HG03039 (cell line): ENCODE results near the gene SLC25A41.

Source experiments
- ATAC-seq: cut with Tn5 transposase; IDR thresholded peaks from one replicate; pipeline ENCODE4 v1.9.1; 2021; ENCODE audit warnings: mild to moderate bottlenecking, moderate library complexity; ENCODE audit not compliant: unreplicated experiment

The SLC25A41 gene

DNA sequence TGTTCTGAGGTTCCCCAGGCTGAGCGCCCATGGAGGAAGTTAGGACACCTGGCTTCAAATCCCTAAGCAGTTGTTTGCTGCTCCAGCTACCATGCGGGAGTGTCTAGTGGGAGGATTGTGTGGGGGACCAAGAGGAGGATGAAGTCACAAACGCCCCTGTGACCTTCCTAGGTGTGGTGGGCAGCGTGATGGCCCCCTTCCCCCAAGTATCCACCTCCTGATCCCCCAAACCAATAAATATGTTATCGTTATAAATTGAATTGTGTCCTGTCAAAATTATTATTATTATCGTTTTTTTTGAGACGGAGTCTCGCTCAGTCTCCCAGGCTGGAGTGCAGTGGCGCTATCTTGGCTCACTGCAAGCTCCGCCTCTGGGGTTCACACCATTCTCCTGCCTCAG lies at the start of gene SLC25A41:
SLC25A41 (minus strand) TSS at position 101 of the 400 bp plus-strand sequence; CDS start at position 31, 70 bp downstream.
- no peak for ATAC-seq

DNA sequence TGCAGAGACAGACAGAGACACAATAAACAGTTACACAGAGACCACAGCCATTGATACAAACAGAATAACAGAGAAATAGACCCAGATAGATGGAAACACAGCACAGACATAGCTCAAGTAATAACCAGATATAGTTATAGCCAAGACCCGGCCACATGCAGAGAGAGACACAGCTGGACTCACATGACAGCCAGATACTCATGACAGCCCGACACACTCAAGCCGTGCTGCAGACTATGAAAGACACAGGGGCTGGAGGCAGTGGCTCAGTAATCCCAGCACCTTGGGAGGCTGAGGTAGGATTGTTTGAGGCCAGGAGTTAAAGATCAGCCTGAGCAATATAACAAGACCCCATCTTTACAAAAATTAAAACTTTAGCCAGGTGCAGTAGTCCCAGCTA lies 49.7 kb upstream of the SLC25A41 start:
- no peak for ATAC-seq

DNA sequence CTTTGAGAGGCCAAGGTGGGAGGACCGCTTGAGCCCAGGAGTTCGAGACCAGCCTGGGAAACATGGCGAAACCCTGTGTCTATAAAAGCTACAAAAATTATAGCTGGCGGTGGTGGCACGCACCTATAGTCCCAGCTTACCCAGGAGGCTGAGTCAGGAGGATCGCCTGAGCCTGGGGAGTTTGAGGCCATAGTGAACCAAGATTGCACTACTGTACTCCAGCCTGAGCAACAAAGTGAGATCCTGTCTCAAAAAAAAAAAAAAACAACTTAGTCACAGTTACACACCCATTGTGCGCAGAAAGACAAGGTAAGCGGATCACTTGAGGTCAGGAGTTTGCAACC lies 48.8 kb upstream of the SLC25A41 start:
- ATAC-seq, result no peak

DNA sequence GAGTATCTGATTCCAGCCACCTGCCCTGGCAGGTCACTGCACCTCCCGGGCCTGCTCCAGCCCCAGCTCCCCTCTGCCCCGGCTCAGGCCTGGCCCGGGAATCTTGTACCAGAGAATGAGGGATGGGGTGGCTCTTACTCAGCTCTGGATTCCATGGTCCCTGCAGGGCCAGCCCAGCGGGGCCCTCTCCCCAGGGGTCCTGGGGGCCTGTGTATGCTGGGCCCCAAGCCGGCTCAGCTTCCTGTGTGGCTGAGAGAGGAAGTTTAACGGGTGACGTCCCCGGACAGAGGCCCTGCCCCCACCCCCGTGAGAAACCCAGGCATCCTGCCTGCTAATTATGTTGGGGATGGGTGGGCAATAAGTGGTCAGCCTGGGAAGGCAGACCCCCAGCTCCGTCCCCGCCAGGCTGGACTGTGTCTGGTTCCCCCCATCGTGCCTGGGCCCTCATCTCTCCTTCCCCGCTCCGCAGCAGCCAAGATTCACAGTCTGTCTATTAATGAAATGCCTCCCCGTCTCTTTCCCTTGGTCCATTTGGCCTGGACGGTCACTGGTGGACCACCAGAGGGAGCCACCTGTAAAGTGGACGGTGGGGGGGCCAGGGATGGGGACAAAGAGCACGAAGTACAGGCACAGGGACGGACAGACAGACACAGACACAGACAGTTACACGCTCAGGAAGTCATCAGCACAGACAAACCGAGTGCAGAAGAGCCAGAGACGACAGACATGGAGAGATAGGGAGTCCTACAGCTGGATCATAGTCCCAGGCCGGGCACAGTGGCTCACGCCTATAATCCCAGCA lies 48.2 kb upstream of the SLC25A41 start, which contains the start of gene DENND1C:
DENND1C (minus strand) TSS at position 247 of the 802 bp plus-strand sequence; CDS start at position 155, 92 bp downstream.
- ATAC-seq, result no peak

DNA sequence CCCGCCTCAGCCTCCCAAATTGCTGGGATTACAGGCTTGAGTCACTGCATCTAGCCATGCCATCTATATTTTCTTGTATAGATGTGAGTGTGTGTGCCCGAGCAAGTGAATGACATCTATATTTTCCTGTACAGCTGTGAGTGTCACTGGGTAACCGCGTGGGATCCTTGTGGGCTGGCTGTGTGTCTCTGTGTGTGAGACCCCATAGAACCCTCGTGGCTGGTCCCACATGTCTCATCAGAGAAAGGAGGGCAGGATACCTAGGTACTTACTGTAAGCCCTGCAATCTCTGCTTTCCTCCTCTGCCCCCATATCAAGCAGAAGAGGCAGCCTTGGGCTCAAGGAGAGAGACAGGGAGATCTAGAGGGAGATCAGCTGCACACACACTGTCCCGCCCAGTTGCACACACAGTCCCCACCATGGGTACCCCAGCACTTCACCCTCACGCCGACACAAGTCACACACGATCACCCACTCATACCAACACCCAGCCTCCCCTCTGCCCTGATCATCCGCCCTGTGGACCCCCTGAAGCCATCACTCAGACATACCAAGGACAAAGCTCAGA lies 47.4 kb upstream of the SLC25A41 start:
- ATAC-seq, result no peak

DNA sequence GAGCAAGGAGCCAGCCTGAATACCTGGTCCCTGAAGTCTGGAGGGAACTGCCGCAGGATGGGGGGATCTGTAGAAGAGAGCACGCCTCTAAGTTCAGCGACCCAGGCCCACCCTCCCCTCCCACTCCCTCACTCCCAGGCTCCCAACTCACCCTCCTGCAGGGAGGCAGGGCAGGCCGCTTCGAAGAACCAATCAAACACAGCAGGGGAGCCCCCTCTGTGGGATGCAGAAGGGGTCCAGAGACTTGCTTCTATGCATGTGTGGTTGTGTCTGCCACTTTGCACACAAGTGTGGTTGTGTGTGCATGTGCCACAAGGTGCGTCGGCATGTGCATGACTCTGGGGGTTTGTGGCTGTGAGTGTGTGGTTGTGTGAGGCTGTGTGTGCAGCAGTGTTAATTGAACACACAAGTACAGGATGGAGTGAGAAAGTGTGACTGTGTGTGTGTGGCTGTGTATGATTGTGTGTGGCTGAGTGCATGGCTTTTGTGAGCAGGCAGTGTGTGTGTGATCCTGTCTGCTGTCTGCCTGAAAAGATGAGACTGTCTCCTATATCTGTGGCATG lies 46.4 kb upstream of the SLC25A41 start:
- ATAC-seq, result no peak

DNA sequence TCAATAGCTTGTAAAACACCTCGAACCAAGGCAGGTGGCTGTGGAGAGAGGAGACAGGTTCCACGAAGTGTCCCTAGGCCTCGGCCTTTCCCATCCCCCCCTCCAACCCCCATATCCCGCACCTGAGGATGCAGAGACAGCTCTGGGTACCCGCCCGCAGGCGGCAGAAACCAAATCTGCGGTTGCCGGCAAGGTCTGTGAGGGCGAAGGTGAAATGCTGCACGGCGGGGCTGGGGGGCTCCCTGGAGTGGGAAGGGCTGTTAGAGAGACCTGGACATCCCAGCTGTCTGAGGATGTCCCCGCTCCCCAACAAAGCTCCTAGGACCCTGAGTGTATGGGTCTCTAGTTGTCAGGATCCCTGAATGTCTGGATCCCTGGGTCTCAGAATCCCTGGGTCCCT lies 45.3 kb upstream of the SLC25A41 start:
- no peak for ATAC-seq

DNA sequence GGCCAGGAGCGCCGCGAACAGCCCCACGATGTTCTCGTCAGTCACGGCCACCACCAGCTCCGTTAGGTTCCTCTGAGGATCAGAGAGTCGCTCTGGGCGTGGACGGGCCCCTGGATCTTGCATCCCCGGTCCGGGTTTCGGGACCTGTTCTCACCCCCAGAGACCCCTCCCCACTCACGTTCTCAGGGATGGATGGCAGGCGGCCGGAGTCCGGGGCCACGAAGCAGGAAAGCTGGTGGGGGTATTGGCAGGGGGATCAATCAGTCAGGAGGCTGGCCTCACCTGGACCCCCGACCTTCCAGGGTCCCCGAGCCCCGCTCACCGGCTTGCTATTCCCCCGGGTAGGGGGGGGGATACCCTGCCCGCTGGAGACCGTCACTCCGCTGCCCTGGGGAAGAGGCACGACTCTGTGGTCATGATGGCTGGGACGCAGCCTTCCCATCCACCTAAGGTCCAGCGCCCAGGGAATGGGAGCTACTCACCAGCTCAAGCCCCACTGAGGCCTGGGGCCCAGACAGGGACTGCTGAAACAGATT lies 43.4 kb upstream of the SLC25A41 start:
- no peak for ATAC-seq

DNA sequence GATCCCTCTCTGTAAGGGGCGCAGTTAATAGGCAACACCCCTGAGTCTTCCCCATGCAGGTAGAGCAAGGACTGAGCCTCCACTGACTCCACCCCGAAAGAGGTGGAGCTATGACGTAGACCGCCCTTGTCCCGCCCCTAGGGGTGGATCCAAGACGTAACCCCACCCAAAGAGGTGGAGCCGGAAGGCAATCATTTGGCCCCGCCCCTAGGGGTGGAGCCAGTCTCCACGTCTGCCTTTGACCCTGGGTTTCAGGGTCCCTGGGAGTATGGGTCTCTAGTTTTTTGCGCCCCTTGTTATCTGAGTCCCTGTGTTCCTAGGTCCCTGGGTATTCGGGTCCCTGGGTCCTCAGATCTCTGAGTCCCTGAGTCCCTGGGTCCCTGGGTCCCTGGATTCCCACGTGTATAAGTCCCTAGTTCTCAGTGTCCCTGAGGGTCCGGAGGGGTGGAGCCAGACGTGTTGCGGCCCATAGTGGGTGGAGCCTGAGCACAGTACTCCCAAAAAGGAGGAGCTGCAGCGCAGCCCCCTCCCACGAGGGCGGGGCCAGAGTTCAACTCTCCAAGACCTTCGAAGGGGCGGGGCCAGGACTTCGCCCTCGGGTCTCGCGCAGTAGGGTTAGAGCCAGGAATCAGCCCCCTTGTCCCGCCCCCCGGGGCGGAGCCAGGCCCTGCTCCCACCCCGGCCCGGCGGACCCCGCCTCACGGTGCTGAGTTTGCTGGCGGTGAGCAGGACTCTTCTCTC lies 42.8 kb upstream of the SLC25A41 start:
- ATAC-seq, result no peak

DNA sequence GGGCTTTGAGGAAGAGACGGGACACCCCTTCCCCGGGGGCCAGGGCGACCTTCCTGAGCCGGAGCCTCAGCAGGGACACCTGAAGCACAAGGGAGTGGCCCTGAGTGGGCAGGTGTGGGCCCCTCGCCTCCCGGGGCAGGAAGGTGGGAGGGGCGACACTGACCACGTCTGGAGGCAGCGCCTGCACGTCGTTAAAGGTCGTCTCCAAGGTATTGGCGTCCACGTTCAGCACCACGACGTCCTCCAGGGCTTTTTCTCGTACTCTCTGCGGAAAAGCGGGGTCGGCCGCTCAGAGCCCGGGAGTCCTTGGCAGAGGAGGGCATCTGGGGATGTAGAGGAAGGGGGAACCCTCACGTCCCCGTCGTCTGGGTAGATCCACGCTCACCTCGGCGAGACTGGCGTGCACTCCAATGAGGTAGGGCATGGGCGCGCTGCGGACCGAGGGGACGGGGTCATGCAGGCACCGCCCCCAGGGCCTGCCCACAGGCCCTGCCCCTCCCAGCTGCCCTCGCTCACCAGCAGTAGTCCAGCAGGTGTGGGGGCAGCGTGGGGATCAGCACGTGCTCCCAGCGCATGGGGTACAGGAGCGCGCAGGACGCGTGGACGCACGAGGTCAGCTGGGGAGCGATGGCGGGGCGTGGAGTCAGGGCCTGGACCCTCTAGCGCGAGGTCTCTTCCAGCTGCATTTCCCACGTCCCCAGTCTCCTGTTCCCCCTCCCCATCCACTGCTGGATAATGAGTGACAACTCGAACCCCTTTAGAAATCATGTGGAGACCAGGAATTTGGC lies 42.0 kb upstream of the SLC25A41 start:
- ATAC-seq, result no peak

DNA sequence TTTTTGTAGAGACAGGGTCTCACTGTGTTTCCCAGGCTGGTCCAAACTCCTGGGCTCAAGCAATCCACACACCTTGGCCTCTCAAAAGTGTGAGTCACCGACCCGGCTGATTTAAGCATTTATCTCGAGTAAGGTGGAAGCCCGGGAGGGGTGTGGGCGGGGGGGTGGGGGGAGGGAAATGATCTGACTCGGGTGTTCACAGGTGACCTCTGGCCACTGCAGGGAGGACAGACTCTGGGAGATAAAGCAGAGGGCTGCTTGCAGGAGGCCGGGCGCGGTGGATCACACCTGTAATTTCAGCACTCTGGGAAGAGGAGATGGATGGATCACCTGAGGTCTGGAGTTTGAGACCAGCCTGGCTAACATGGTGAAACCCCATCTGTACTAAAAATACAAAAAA lies 40.1 kb upstream of the SLC25A41 start:
- ATAC-seq, result no peak

DNA sequence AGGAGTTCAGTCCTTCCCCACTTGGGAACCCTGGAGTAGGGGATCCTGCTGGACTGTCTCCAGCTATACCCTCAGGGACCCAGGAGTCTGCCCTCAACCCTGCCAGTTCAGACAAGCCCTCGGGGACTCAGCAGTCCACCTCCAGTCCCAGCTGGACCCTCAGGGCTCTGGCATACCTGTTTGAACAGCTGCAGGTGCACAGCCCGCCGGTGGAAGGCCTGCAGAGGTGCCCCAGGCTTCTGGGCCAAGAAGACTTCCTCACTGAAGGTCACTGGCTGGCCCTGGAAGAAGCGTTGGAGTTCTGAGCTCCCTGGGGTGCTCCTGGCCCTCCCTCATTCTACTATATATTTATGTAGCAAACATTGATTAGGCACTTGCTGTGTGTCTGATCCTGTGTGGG lies 39.1 kb upstream of the SLC25A41 start:
- no peak for ATAC-seq

DNA sequence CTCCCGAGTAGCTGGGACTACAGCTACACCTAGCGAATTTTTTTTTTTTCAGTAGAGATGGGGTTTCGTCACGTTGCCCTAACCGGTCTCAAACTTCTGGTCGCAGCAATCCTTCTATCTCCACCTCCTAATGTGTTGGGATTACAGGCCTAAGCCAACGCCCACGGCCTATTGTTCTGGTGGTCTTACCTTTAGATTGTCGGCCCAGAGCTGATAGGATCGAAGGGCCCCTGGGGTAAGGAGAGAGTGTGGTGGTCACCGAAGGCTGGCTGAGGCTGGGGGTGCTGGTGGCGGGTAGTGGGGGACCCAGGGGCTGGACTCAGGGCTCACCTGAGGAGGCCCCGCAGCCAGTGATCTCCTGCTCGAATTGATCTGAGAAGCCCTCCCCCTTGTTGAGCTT lies 37.5 kb upstream of the SLC25A41 start:
- ATAC-seq, result no peak

DNA sequence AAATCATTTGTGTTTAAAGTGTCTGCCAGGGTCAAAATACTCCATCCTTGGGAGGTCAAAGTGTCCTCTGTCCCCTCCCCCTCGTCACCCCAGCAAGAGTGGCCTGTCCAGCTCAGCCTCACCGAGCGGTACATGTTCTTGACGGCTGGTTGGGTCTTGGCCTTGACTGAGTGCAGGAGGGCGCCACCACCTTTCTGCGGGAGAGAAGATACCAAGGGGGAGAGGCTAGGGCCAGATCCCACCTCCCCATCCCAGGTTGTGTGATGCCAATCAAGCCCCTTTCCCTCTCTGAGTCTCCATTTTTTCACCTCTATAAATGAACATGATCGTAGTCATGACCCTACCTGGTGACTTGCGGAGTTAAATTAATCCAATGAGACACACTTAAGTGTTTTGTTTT lies 36.6 kb upstream of the SLC25A41 start:
- ATAC-seq, result no peak

DNA sequence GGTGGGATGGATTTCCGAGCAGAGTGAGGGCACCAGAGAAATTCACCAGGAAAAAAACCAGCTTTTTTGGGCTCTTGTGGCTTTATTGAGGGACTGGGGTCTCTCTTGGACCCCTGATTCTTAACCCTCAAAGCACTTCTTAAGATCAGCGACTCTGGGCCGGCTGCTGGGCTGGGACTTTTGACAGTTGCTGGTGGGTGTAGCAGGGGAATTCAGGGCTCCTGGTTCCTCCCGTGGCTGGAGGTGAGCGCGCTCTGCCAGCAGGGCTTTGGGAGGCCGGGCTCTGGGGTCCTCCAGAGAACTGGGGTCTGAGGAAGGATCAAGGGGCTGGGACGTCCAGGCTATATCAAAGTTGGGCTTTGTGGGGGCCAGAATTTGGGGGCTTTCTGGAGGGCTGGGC lies 33.8 kb upstream of the SLC25A41 start:
- no peak for ATAC-seq

DNA sequence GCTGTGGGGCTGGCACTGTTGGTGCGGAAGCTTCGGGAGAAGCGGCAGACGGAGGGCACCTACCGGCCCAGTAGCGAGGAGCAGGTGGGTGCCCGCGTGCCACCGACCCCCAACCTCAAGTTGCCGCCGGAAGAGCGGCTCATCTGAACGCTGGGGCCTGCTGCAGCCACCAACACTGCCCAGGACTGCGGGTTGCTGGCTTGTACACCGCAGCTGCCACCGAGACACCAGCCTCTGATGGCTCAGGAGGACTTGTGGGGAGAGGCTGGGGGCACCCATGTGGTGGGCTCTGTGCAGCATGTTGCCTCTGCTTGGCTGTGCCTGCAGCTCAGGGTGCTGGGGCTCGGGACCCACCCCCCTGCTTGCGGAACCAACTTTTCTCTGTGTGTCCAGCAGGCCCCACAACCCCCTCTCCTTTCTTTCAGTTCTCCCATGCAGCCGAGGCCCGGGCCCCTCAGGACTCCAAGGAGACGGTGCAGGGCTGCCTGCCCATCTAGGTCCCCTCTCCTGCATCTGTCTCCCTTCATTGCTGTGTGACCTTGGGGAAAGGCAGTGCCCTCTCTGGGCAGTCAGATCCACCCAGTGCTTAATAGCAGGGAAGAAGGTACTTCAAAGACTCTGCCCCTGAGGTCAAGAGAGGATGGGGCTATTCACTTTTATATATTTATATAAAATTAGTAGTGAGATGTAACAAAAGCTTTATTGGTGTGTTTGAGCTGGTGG lies 33.1 kb upstream of the SLC25A41 start:
- ATAC-seq, result no peak

DNA sequence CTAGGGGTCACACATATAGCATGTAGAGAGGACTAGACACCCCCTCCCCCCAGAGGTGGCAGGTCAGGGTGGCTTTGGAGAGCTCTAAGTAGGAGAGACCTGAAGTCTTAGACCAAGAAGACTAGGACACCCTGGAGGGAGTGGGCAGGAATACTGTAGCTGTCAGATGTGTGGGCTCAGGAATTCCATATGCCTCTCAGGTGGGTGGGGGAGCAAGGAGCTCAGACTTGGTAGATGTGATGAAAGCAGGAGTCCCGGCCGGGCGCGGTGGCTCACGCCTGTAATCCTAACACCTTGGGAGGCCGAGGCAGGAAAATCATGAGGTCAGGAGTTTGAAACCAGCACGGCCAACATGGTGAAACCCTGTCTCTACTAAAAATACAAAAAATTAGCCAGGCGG lies 32.1 kb upstream of the SLC25A41 start:
- ATAC-seq, result no peak

DNA sequence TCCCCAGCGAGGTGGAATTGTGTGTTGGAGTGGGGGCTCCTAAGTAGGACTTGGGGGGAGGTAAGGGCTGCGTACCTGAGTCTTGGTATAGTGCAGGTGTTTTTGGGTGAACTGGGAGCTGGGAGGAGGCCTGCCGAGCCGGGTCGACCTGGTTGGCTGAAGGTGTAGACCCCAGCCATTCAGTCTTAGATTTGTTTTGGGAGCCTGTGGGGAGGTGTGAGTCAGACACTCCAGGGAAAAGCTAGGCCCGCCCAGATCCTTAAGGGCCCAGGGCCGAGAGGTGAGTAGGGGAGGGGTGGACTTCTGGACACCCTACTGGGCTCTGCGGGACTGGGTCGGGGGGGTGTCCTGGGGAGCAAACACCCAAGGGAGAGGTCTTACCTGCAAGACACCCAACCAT lies 31.4 kb upstream of the SLC25A41 start:
- no peak for ATAC-seq

DNA sequence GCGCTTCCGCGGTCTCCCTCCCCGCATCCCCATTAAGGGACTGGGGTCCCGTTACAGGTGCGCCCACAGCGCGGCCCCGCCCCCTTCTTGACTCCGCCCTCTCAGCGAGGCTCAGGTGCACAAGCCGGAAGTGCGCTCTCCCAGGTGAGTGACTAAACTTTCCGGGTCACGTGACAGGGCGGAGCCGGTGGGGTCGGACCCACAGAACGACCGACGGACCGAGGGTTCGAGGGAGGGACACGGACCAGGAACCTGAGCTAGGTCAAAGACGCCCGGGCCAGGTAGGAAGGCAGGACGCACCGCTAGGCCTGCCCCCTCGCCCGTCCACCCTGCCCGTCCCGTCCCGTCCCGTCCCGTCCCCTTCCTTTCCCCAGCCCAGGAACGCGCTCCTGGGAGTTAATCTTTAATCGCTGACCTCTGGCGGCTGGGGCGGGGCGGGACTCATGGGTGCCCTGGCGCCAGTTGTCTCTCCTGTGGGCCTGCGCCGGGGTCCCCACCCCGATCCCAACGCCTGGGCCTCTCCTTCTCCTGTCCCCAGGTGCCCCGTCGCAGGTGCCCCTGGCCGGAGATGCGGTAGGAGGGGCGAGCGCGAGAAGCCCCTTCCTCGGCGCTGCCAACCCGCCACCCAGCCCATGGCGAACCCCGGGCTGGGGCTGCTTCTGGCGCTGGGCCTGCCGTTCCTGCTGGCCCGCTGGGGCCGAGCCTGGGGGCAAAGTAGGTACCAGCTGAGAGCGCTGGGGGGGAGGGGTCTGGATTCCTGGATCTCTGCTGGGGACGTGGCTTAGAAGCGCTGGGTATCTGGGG lies 30.7 kb upstream of the SLC25A41 start, which contains the start of gene CRB3:
CRB3 (plus strand) TSS at position 202 of the 804 bp plus-strand sequence; CDS start at position 633, 431 bp downstream.
- no peak for ATAC-seq
